Smooth muscle cell (in vitro differentiated cells): ENCODE results near the gene GPR173. TPM values are rescaled to one million over a fixed set of nuclear protein-coding genes. Genes with fewer than 3 reads are reported as not detected.
A peak's percentile ranks its signal among the peaks of the same experiment; 100 is the strongest.

Experiments
- DNase-seq: peaks from one replicate; lab custom pipeline; 2025; ENCODE audit not compliant: unreplicated experiment; lab: John Stamatoyannopoulos, UW
- H2AFZ ChIP-seq: fragments of 200-600 bp; sonication (generic); 2 replicates; pipeline ENCODE4 v1.6.0; 2016; ENCODE audit warnings: antibody characterized with exemption, low read depth, mild to moderate bottlenecking
- H3F3A ChIP-seq: fragments of 200-600 bp; sonication (generic); 2 replicates; pipeline ENCODE4 v1.6.0; 2017; ENCODE audit warnings: antibody characterized with exemption, low read depth
- H3K27ac ChIP-seq: fragments of 200-600 bp; sonication (generic); 2 replicates; pipeline ENCODE4 v1.5.1; 2016; ENCODE audit warnings: low read depth, mild to moderate bottlenecking
- H3K27me3 ChIP-seq: fragments of 200-600 bp; sonication (generic); 2 replicates; pipeline ENCODE4 v1.6.1; 2016; ENCODE audit warnings: low read depth, mild to moderate bottlenecking
- H3K36me3 ChIP-seq: fragments of 200-600 bp; sonication (generic); 2 replicates; pipeline ENCODE4 v1.5.1; 2016; ENCODE audit warnings: low read depth
- H3K4me1 ChIP-seq: fragments of 200-600 bp; sonication (generic); 2 replicates; pipeline ENCODE4 v1.5.1; 2016; ENCODE audit warnings: low read depth
- H3K4me2 ChIP-seq: fragments of 200-600 bp; sonication (generic); 2 replicates; pipeline ENCODE4 v1.6.0; 2016; ENCODE audit warnings: mild to moderate bottlenecking
- H3K4me3 ChIP-seq: fragments of 200-600 bp; sonication (generic); 2 replicates; pipeline ENCODE4 v1.5.1; 2016; ENCODE audit warnings: mild to moderate bottlenecking
- H3K79me2 ChIP-seq: fragments of 200-600 bp; sonication (generic); 2 replicates; pipeline ENCODE4 v1.6.0; 2016; ENCODE audit warnings: low read depth, mild to moderate bottlenecking
- H3K9ac ChIP-seq: fragments of 200-600 bp; sonication (generic); 2 replicates; pipeline ENCODE4 v1.6.0; 2016; ENCODE audit warnings: low read depth
- H3K9me3 ChIP-seq: fragments of 200-600 bp; sonication (generic); replicated peaks from 2 replicates; pipeline ENCODE4 v1.5.1; 2016; ENCODE audit warnings: low read depth
- H4K20me1 ChIP-seq: fragments of 200-600 bp; sonication (generic); 2 replicates; pipeline ENCODE4 v1.6.0; 2016; ENCODE audit warnings: low read depth
- WGBS: methylation state at CpG from one replicate; pipeline ENCODE4 v1.1.7; 2016; ENCODE audit warnings: low lambda C conversion rate; 5-methylcytosine and 5-hydroxymethylcytosine counted together
- polyA plus RNA-seq: library from polyadenylated mRNA; unstranded; fragments of >200 nt; fragmentation: Nextera tagmentation; extraction: Ambion mirVana; gene quantifications from 2 replicates; pipeline ENCODE4 v1.2.1, GENCODE V29; 2016
- total RNA-seq: library from RNA; depleted of rRNA; stranded (reverse); fragments of >200 nt; gene quantifications from 2 replicates; pipeline ENCODE4 v1.2.3, GENCODE V29; 2014
- TF ChIP-seq, protein P1 (sequence below): fragments of 200-600 bp; sonication (generic); IDR thresholded peaks from 2 replicates; pipeline ENCODE4 v1.5.1; 2017; ENCODE audit warnings: borderline replicate concordance, mild to moderate bottlenecking, antibody characterized with exemption; ENCODE audit not compliant: insufficient read depth, poor library complexity, severe bottlenecking

Gene GPR173
- total and polyA plus RNA-seq, 2 experiments from 2014 or later: 0.63 to 5.5 TPM

DNA sequence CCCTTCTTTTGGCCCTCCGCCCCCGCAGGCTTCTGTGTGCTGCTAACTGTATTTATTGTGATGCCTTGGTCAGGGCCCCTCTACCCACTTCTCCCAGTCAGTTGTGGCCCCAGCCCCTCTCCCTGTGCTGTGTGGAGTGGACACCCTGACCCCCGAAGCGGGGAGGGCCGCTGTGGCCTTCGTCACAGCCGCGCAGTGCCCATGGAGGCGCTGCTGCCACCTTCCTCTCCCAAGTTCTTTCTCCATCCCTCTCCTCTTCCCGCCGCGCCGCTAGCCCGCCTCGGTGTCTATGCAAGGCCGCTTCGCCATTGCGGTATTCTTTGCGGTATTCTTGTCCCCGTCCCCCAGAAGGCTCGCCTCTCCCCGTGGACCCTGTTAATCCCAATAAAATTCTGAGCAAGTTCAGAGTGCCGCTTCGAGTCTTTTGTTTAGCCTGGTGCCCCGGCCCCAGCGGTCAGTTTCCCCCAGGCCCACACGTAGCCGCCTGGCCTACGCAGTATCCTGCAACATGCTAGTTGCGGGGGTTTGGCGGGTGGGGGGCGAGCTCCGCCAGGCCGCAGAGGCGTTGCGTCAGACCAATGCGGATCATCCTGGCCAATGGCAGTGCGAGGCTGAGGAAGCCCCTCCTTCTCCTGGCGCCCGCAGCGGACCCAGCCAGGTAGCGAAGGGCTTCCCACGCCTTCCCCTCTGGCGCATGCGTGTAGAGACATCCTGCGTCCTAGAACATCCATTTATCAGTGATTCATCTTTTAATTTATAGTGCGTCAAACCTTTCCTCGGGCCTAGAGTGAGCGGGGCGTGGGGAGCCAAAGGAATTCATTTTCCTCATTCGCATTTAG, 39.8 kb downstream of the GPR173 start:
- peak overlapping the region; percentile 75 for H3K9ac ChIP-seq
- peaks cover 3% of the 10 kb centered on the region for H3K79me2 ChIP-seq
- H3F3A ChIP-seq: peaks cover 5% of the 10 kb centered on the region
- peak; percentile 8 for DNase-seq
- WGBS: 57% methylated on average over 51 of the region's 51 CpGs
- H3K36me3 ChIP-seq: no peaks in the 10 kb centered on the region
- peaks cover 28% of the 10 kb centered on the region for H4K20me1 ChIP-seq
- peak overlapping the region; percentile 50 for H3K4me3 ChIP-seq
- no peak overlapping the region for H2AFZ ChIP-seq
- H3K27ac ChIP-seq: peak overlapping the region; percentile 75
- H3K9me3 ChIP-seq: no peaks in the 10 kb centered on the region
- H3K4me1 ChIP-seq: no peaks in the 10 kb centered on the region
- TF ChIP-seq, protein P1, sequence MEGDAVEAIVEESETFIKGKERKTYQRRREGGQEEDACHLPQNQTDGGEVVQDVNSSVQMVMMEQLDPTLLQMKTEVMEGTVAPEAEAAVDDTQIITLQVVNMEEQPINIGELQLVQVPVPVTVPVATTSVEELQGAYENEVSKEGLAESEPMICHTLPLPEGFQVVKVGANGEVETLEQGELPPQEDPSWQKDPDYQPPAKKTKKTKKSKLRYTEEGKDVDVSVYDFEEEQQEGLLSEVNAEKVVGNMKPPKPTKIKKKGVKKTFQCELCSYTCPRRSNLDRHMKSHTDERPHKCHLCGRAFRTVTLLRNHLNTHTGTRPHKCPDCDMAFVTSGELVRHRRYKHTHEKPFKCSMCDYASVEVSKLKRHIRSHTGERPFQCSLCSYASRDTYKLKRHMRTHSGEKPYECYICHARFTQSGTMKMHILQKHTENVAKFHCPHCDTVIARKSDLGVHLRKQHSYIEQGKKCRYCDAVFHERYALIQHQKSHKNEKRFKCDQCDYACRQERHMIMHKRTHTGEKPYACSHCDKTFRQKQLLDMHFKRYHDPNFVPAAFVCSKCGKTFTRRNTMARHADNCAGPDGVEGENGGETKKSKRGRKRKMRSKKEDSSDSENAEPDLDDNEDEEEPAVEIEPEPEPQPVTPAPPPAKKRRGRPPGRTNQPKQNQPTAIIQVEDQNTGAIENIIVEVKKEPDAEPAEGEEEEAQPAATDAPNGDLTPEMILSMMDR: no peak
- H3K4me2 ChIP-seq: peak overlapping the region; percentile 81
- H3K27me3 ChIP-seq: no peaks in the 10 kb centered on the region

DNA sequence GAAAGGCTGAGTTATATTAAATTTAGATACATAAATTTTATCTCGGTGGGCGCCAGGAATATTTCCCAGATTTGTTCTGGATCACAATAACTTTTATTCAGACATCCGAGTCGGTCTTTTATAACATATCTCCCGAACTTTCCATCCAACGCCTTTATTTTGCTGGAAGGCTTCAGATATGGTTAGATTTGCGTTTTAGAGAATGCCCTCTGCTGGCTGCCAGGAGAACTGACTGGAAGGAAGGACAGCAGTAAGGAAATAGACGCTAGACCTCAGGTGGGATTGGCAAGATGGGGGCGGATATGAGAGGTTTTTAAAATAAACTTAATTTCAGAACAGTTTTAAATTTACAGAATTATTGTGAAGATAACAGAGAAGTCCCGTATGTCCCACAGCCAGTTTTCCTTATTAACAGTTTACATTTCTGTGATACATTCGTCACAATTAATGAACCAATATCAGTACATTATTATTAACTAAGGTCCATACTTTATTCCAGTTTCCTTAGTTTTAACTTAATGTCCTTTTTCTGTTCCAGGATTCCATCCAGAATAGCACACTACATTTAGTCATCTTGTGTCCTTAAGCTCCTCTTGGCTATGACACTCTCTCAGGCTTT, 40.7 kb downstream of the GPR173 start:
- Histone ChIP-seq H3K27me3 (no peaks in the 10 kb centered on the region), H3K9me3 (no peaks in the 10 kb centered on the region), H3K27ac (peak overlapping the region; percentile 75), H3K4me2 (peak overlapping the region; percentile 81), H3K36me3 (no peaks in the 10 kb centered on the region), H3K9ac (peak overlapping the region; percentile 75), H4K20me1 (peaks cover 18% of the 10 kb centered on the region), H3F3A (peaks cover 5% of the 10 kb centered on the region), H3K4me3 (peak overlapping the region; percentile 50), H2AFZ (no peak overlapping the region), H3K4me1 (no peaks in the 10 kb centered on the region), H3K79me2 (no peaks in the 10 kb centered on the region)
- 35% methylated on average over 11 of the region's 11 CpGs for WGBS
- TF ChIP-seq, protein P1: peak; percentile 54
- no peak for DNase-seq

DNA sequence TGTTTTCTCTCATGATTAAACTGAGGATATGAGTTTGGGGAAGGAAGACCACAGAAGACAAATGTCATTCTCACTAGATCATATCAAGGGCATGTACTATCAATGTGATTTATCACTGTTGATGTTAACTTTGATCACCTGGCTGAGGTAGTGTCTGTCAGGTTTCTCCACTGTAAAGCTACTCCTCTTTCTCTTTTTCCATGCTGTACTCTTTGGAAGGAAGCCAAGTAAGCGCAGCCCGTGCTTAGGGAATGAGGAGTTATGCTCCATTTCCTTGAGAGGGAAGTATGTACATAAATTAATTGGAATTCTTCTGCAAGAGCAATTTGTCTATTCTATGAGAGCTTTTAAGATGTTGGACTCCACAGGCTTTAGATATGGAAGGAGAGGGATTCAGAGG, 41.3 kb downstream of the GPR173 start:
- Histone ChIP-seq H2AFZ (no peak overlapping the region), H3F3A (peaks cover 5% of the 10 kb centered on the region), H3K36me3 (no peaks in the 10 kb centered on the region), H3K9ac (no peak overlapping the region), H3K27me3 (no peaks in the 10 kb centered on the region), H3K4me1 (no peaks in the 10 kb centered on the region), H3K27ac (no peak overlapping the region), H3K9me3 (no peaks in the 10 kb centered on the region), H3K4me3 (no peak overlapping the region), H3K79me2 (peaks cover 4% of the 10 kb centered on the region), H4K20me1 (peaks cover 12% of the 10 kb centered on the region), H3K4me2 (no peak overlapping the region)
- WGBS: 93% methylated on average over 2 of the region's 2 CpGs
- DNase-seq: no peak
- TF ChIP-seq, protein P1: no peak
